Sigmoid colon (tissue), 4 donors: Measurements from ENCODE around the gene PTPRE.

ENCODE experiments used
- CTCF ChIP-seq, 4 experiments: fragments of 450-650 bp in 3 of 4; fragments of 200-600 bp in 1 of 4; IDR thresholded peaks; one replicate each; pipeline ENCODE4 v1.5.1; 2016 to 2019; ENCODE audit warnings: antibody characterized with exemption in 4 of 4, mild to moderate bottlenecking in 3 of 4, moderate library complexity in 2 of 4
- EP300 ChIP-seq, 4 donors: sonication (generic); formaldehyde crosslinking; IDR thresholded peaks; one replicate each; pipeline ENCODE4 v1.6.1; 2017; ENCODE audit warnings: antibody characterized with exemption in 4 of 4
- POLR2A ChIP-seq, 2 donors: fragments of 450-650 bp; IDR thresholded peaks; one replicate each; pipeline ENCODE4 v1.6.1; 2016; ENCODE audit warnings: antibody characterized with exemption in 2 of 2, mild to moderate bottlenecking in 2 of 2, moderate library complexity in 2 of 2
- POLR2AphosphoS5 ChIP-seq, 4 donors: sonication (generic); formaldehyde crosslinking; IDR thresholded peaks; one replicate each; pipeline ENCODE4 v1.6.1; 2017; ENCODE audit warnings: antibody characterized with exemption in 4 of 4

- TF ChIP-seq CTCF (IDR thresholded peaks at IDR 0.05): no peak
- TF ChIP-seq POLR2AphosphoS5 (IDR thresholded peaks at IDR 0.05): no peak
- TF ChIP-seq POLR2A (IDR thresholded peaks at IDR 0.05): no peak
- no peak for TF ChIP-seq EP300 (IDR thresholded peaks at IDR 0.05)
Observed at GRCh38 chr10:127976286-127976685, 69.4 kb downstream of the PTPRE start.
